H9 (cell line): ENCODE data around the gene LAMA5. TPM values are rescaled to one million over a fixed set of nuclear protein-coding genes. Genes with fewer than 3 reads are reported as not detected.
A peak's percentile ranks its signal among the peaks of the same experiment; 100 is the strongest.

Source experiments
- DNase-seq: peaks from one replicate; pipeline ENCODE4 v3.0.0-alpha.2; 2017
- H2AFZ ChIP-seq: one replicate; pipeline ENCODE4 v1.6.1; 2013; ENCODE audit warnings: mild to moderate bottlenecking, low read length, control low read depth, moderate library complexity
- H2AK5ac ChIP-seq: 2 replicates; pipeline ENCODE4 v1.6.1; 2013; ENCODE audit warnings: low read length, control low read depth, mixed read lengths; ENCODE audit not compliant: insufficient read length
- H2BK120ac ChIP-seq: one replicate; pipeline ENCODE4 v1.6.1; 2013; ENCODE audit warnings: low read depth, mild to moderate bottlenecking, low read length, control low read depth, inconsistent platforms; ENCODE audit not compliant: poor library complexity, severe bottlenecking
- H2BK12ac ChIP-seq: 2 replicates; pipeline ENCODE4 v1.6.1; 2013; ENCODE audit warnings: low read length, control low read depth, mixed read lengths, low read depth; ENCODE audit not compliant: insufficient read length
- H2BK15ac ChIP-seq: 2 replicates; pipeline ENCODE4 v1.6.1; 2013; ENCODE audit warnings: low read depth, low read length, control low read depth
- H2BK20ac ChIP-seq: one replicate; pipeline ENCODE4 v1.6.1; 2013; ENCODE audit warnings: low read depth, mild to moderate bottlenecking, low read length, control low read depth, inconsistent platforms; ENCODE audit not compliant: poor library complexity, severe bottlenecking
- H2BK5ac ChIP-seq: 2 replicates; pipeline ENCODE4 v1.6.1; 2013; ENCODE audit warnings: low read length, control low read depth, mixed read lengths; ENCODE audit not compliant: insufficient read length
- H3K14ac ChIP-seq: 2 replicates; pipeline ENCODE4 v1.6.1; 2013; ENCODE audit warnings: low read length, control low read depth; ENCODE audit not compliant: insufficient read depth
- H3K18ac ChIP-seq: 2 replicates; pipeline ENCODE4 v1.6.1; 2013; ENCODE audit warnings: low read depth, mild to moderate bottlenecking, mixed read lengths, low read length, control low read depth; ENCODE audit not compliant: insufficient read length
- H3K23ac ChIP-seq: 2 replicates; pipeline ENCODE4 v1.6.1; 2013; ENCODE audit warnings: low read length, control low read depth, mixed read lengths, low read depth; ENCODE audit not compliant: insufficient read length
- H3K23me2 ChIP-seq: 2 replicates; pipeline ENCODE4 v1.6.1; 2013; ENCODE audit warnings: low read depth, mild to moderate bottlenecking, mixed read lengths, low read length, control low read depth; ENCODE audit not compliant: insufficient read length, poor library complexity, severe bottlenecking
- H3K27ac ChIP-seq: 2 replicates; pipeline ENCODE4 v1.5.1; 2013; ENCODE audit warnings: low read length, control low read depth, mixed read lengths, low read depth; ENCODE audit not compliant: insufficient read length
- H3K27me3 ChIP-seq: 2 replicates; pipeline ENCODE4 v1.6.1; 2013; ENCODE audit warnings: low read length, control low read depth, inconsistent platforms; ENCODE audit not compliant: insufficient read depth
- H3K4ac ChIP-seq: 2 replicates; pipeline ENCODE4 v1.6.1; 2013; ENCODE audit warnings: low read depth, mild to moderate bottlenecking, control low read depth, inconsistent platforms, low read length, moderate library complexity
- H3K4me1 ChIP-seq: 2 replicates; pipeline ENCODE4 v1.6.1; 2013; ENCODE audit warnings: low read length, control low read depth, inconsistent platforms; ENCODE audit not compliant: insufficient read depth
- H3K4me2 ChIP-seq: 2 replicates; pipeline ENCODE4 v1.6.1; 2013; ENCODE audit warnings: low read length, control low read depth, mixed read lengths; ENCODE audit not compliant: insufficient read length, insufficient read depth
- H3K56ac ChIP-seq: 2 replicates; pipeline ENCODE4 v1.6.1; 2013; ENCODE audit warnings: low read depth, mild to moderate bottlenecking, mixed read lengths, low read length, control low read depth; ENCODE audit not compliant: insufficient read length
- H3K79me1 ChIP-seq: 2 replicates; pipeline ENCODE4 v1.6.1; 2013; ENCODE audit warnings: low read depth, mild to moderate bottlenecking, moderate library complexity, low read length, control low read depth, inconsistent platforms; ENCODE audit not compliant: insufficient read depth, poor library complexity, severe bottlenecking
- H3K79me2 ChIP-seq: 2 replicates; pipeline ENCODE4 v1.6.1; 2013; ENCODE audit warnings: low read length, control low read depth, inconsistent platforms; ENCODE audit not compliant: insufficient read depth
- H3K9ac ChIP-seq: 2 replicates; pipeline ENCODE4 v1.6.1; 2013; ENCODE audit warnings: low read length, control low read depth, mixed read lengths; ENCODE audit not compliant: insufficient read length; ENCODE audit errors: extremely low read depth
- H3K9me3 ChIP-seq: one replicate; pipeline ENCODE4 v1.6.1; 2013; ENCODE audit warnings: low read depth, low read length, inconsistent platforms; ENCODE audit not compliant: control insufficient read depth
- H3T11ph ChIP-seq: one replicate; pipeline ENCODE4 v1.6.1; 2013; ENCODE audit warnings: mild to moderate bottlenecking, low read length, control low read depth, inconsistent platforms
- H4K20me1 ChIP-seq: one replicate; pipeline ENCODE4 v1.6.1; 2013; ENCODE audit not compliant: control insufficient read depth, insufficient read length, insufficient read depth
- H4K5ac ChIP-seq: 2 replicates; pipeline ENCODE4 v1.6.1; 2013; ENCODE audit warnings: low read depth, mild to moderate bottlenecking, mixed read lengths, low read length, control low read depth; ENCODE audit not compliant: insufficient read length
- H4K8ac ChIP-seq: replicated peaks from 2 replicates; pipeline ENCODE4 v1.6.1; 2013; ENCODE audit warnings: low read length, control low read depth, mixed read lengths, low read depth; ENCODE audit not compliant: insufficient read length
- H4K91ac ChIP-seq: 2 replicates; pipeline ENCODE4 v1.6.1; 2013; ENCODE audit warnings: low read depth, mild to moderate bottlenecking, moderate library complexity, mixed read lengths, low read length, control low read depth; ENCODE audit not compliant: insufficient read length
- H3K27ac Mint-ChIP-seq, 3 experiments: 2 replicates in 2 of 3; 3 replicates in 1 of 3; pipeline ENCODE4 v1.8.0; 2020 to 2021; ENCODE audit warnings: mixed read lengths in 3 of 3, mild to moderate bottlenecking in 1 of 3, moderate library complexity in 1 of 3
- H3K27me3 Mint-ChIP-seq: 2 replicates; pipeline ENCODE4 v1.8.0; 2021; ENCODE audit warnings: low read depth, mild to moderate bottlenecking, moderate library complexity, mixed read lengths
- H3K36me3 Mint-ChIP-seq, 3 experiments: 2 replicates in 2 of 3; 3 replicates in 1 of 3; pipeline ENCODE4 v1.8.0; 2020 to 2021; ENCODE audit warnings: low read depth in 3 of 3, mixed read lengths in 3 of 3; ENCODE audit not compliant: insufficient read depth in 1 of 3
- H3K4me1 Mint-ChIP-seq, 2 experiments: 2 replicates each; pipeline ENCODE4 v1.8.0; 2020; ENCODE audit warnings: mixed read lengths in 2 of 2
- H3K4me3 Mint-ChIP-seq, 2 experiments: 2 replicates in 1 of 2; 3 replicates in 1 of 2; pipeline ENCODE4 v1.8.0; 2020 to 2021; ENCODE audit warnings: mild to moderate bottlenecking in 2 of 2, mixed read lengths in 2 of 2, moderate library complexity in 1 of 2
- H3K9me3 Mint-ChIP-seq, 2 experiments: 2 replicates in 1 of 2; 3 replicates in 1 of 2; pipeline ENCODE4 v1.8.0; 2020; ENCODE audit warnings: mild to moderate bottlenecking in 2 of 2, mixed read lengths in 2 of 2, moderate library complexity in 1 of 2
- WGBS: extraction: QIAGEN DNeasy Blood & Tissue Kit; methylation state at CpG from one replicate; pipeline ENCODE4 v1.1.7; 2013; ENCODE audit warnings: missing lambda C conversion rate, low lambda C conversion rate, mixed read lengths; ENCODE audit not compliant: insufficient read length; ENCODE audit errors: extremely low coverage; 5-methylcytosine and 5-hydroxymethylcytosine counted together
- total RNA-seq: library from RNA; stranded (reverse); gene quantifications from 2 replicates; pipeline ENCODE4 v1.2.1, GENCODE V29; 2021
- TF ChIP-seq, protein P1 (sequence below): fragments of 200-600 bp; sonication (generic); conservative IDR thresholded peaks from 3 replicates; pipeline ENCODE4 v1.8.0; 2021; ENCODE audit warnings: antibody characterized with exemption, mild to moderate bottlenecking

Gene LAMA5
- total RNA-seq, 1 experiment from 2014 or later, result 200 TPM

DNA sequence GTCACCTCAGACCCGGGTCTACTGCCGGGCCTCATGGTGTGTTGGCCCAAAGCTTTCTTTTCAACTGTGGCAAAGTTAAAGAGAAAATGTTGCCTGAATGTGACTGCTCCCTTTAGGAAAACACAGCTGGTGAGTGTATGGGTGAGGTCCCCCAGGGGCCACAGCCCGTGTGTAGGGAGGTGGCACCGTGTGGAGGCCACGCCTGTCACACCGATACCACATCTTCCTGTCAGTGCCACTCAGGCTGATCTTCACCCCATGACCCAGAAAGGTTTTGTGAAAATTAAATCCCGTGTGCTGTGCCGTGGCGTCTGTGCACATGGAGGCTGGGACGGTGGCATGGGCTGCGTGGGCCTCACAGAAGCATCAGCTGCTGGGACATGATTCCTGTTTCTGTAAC is 75.0 kb downstream of the LAMA5 start:
- no CpG with 5 or more reads among the region's 11 CpGs for WGBS
- H3K4me1 Mint-ChIP-seq, result no peaks in the 10 kb centered on the region
- no peaks in the 10 kb centered on the region; the same call in 1 of the 2 replicates for H3K27me3 Mint-ChIP-seq
- H3K9ac ChIP-seq, result no peak overlapping the region
- peaks cover 7 to 54% (median 37%) of the 10 kb centered on the region in 3 experiments; a peak in 6 of 7 replicates for H3K36me3 Mint-ChIP-seq
- TF ChIP-seq, protein P1, sequence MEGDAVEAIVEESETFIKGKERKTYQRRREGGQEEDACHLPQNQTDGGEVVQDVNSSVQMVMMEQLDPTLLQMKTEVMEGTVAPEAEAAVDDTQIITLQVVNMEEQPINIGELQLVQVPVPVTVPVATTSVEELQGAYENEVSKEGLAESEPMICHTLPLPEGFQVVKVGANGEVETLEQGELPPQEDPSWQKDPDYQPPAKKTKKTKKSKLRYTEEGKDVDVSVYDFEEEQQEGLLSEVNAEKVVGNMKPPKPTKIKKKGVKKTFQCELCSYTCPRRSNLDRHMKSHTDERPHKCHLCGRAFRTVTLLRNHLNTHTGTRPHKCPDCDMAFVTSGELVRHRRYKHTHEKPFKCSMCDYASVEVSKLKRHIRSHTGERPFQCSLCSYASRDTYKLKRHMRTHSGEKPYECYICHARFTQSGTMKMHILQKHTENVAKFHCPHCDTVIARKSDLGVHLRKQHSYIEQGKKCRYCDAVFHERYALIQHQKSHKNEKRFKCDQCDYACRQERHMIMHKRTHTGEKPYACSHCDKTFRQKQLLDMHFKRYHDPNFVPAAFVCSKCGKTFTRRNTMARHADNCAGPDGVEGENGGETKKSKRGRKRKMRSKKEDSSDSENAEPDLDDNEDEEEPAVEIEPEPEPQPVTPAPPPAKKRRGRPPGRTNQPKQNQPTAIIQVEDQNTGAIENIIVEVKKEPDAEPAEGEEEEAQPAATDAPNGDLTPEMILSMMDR, result no peak
- no peak overlapping the region for H2AFZ ChIP-seq
- H4K20me1 ChIP-seq, result peaks cover 3% of the 10 kb centered on the region
- H3K27me3 ChIP-seq, result no peaks in the 10 kb centered on the region
- no peak overlapping the region for H3K56ac ChIP-seq
- H4K5ac ChIP-seq, result no peak overlapping the region
- no peaks in the 10 kb centered on the region for H3K79me1 ChIP-seq
- no peak overlapping the region for H3K14ac ChIP-seq
- H3K4me1 ChIP-seq, result no peaks in the 10 kb centered on the region
- no peak overlapping the region for H2BK5ac ChIP-seq
- H3K18ac ChIP-seq, result no peak overlapping the region
- no peaks in the 10 kb centered on the region for H3K23me2 ChIP-seq
- H2AK5ac ChIP-seq, result no peak overlapping the region
- H3K79me2 ChIP-seq, result no peaks in the 10 kb centered on the region
- H3K4me3 Mint-ChIP-seq, result no peak overlapping the region
- no peak overlapping the region for H4K91ac ChIP-seq
- no peak overlapping the region for H2BK120ac ChIP-seq
- no peak overlapping the region for H3K4ac ChIP-seq
- no peak overlapping the region for H3K23ac ChIP-seq
- no peak overlapping the region for H2BK20ac ChIP-seq
- DNase-seq, result no peak
- no peak overlapping the region for H4K8ac ChIP-seq
- no peak overlapping the region for H3K27ac ChIP-seq
- no peaks in the 10 kb centered on the region for H3K9me3 ChIP-seq
- no peak overlapping the region for H2BK12ac ChIP-seq
- peak overlapping the region in 2 of 3 experiments; percentile 62 to 82; a peak in 1 of 7 replicates for H3K27ac Mint-ChIP-seq
- H3K4me2 ChIP-seq, result no peak overlapping the region
- H3K9me3 Mint-ChIP-seq, result no peaks in the 10 kb centered on the region; a peak in 1 of 5 replicates
- no peak overlapping the region for H2BK15ac ChIP-seq
- no peak overlapping the region for H3T11ph ChIP-seq
